ENCODE data around the gene AKAP9.
"Not testable (repeated sequence)": the region's sequence is repeated elsewhere in the genome, so short reads cannot be mapped to it uniquely, and the experiment has no call there.

AKAP9 gene

GRCh38 chr7:91940572-91941341 lies at the start of gene AKAP9:
AKAP9 (plus strand) TSS chr7:91940862; CDS start chr7:91941100, 238 bp downstream.
- no peak for TF ChIP-seq CTCF (IDR thresholded peaks at IDR 0.05; ENCODE audit: low read depth, low read length, missing control alignments)
- no peak for DNase-seq (ENCODE audit: extremely low read depth, low read depth)
- H3K4me3 ChIP-seq (replicated peaks; ENCODE audit: low read depth, low read length), result peak within 1 kb of the TSS; percentile 84

- DNase-seq (ENCODE audit: extremely low read depth, low read depth), result no peak
- no peak overlapping the region for H3K4me3 ChIP-seq (replicated peaks; ENCODE audit: low read depth, low read length)
- TF ChIP-seq CTCF (IDR thresholded peaks at IDR 0.05; ENCODE audit: low read depth, low read length, missing control alignments), result no peak
Measured at GRCh38 chr7:91892099-91892705, 48.5 kb upstream of the AKAP9 start.

- no peak for TF ChIP-seq CTCF (IDR thresholded peaks at IDR 0.05; ENCODE audit: low read depth, low read length, missing control alignments)
- DNase-seq (ENCODE audit: extremely low read depth, low read depth), result no peak
- H3K4me3 ChIP-seq (replicated peaks; ENCODE audit: low read depth, low read length), result no peak overlapping the region
Measured at GRCh38 chr7:91892821-91893340, 47.8 kb upstream of the AKAP9 start.

- DNase-seq (ENCODE audit: extremely low read depth, low read depth); H3K4me3 ChIP-seq (replicated peaks; ENCODE audit: low read depth, low read length): not testable (repeated sequence)
Measured at GRCh38 chr7:91893699-91894098, 47.0 kb upstream of the AKAP9 start.

- TF ChIP-seq CTCF (IDR thresholded peaks at IDR 0.05; ENCODE audit: low read depth, low read length, missing control alignments), result no peak
- no peak for DNase-seq (ENCODE audit: extremely low read depth, low read depth)
- no peak overlapping the region for H3K4me3 ChIP-seq (replicated peaks; ENCODE audit: low read depth, low read length)
Measured at GRCh38 chr7:91894781-91895480, 45.7 kb upstream of the AKAP9 start.

GRCh38 chr7:91898240-91898992 lies 42.2 kb upstream of the AKAP9 start:
- no peak for DNase-seq (ENCODE audit: extremely low read depth, low read depth)
- TF ChIP-seq CTCF (IDR thresholded peaks at IDR 0.05; ENCODE audit: low read depth, low read length, missing control alignments), result no peak
- H3K4me3 ChIP-seq (replicated peaks; ENCODE audit: low read depth, low read length), result no peak overlapping the region
